ENCODE data around the gene MTCL3.

The MTCL3 gene

GRCh38 chr6:127484212-127484863, 34.8 kb downstream of the MTCL3 start:
- Histone ChIP-seq H3K4me2 (ENCODE audit: insufficient read depth, low read length) (no peak overlapping the region), H2AFZ (ENCODE audit: low read depth, low read length) (no peak overlapping the region), H4K20me1 (replicated peaks; ENCODE audit: control insufficient read depth, extremely low read depth, insufficient read depth, low read length) (no peaks in the 10 kb centered on the region), H3K9ac (replicated peaks; ENCODE audit: extremely low read depth, insufficient read depth, low read length) (no peak overlapping the region), H3K79me2 (ENCODE audit: control insufficient read depth, insufficient read depth, low read length) (no peaks in the 10 kb centered on the region), H3K27ac (ENCODE audit: insufficient read depth, low read depth, low read length) (no peak overlapping the region), H3K4me1 (ENCODE audit: control insufficient read depth, extremely low read depth, insufficient read depth, low read length) (peaks cover 4% of the 10 kb centered on the region), H3K4me3 (replicated peaks in 1 of 3; ENCODE audit: insufficient read depth in 1 of 3, low read depth in 1 of 3, low read length in 3 of 3) (no peak overlapping the region), H3K9me3 (replicated peaks; ENCODE audit: control insufficient read depth, insufficient read depth, low read length) (no peaks in the 10 kb centered on the region), H3K9me1 (replicated peaks; ENCODE audit: control insufficient read depth, extremely low read depth, insufficient read depth, low read length) (no peaks in the 10 kb centered on the region), H3K27me3 (ENCODE audit: control insufficient read depth in 2 of 2, insufficient read depth in 2 of 2, low read length in 2 of 2) (peaks cover 8 to 17% of the 10 kb centered on the region in 2 experiments), H3K36me3 (ENCODE audit: control insufficient read depth in 2 of 2, extremely low read depth in 1 of 2, insufficient read depth in 2 of 2, low read length in 2 of 2) (no peaks in the 10 kb centered on the region)
- no peak for TF ChIP-seq JUN (IDR thresholded peaks at IDR 0.05; ENCODE audit: borderline replicate concordance, insufficient read depth, insufficient read length, low read depth)
- no peak for TF ChIP-seq MYC (IDR thresholded peaks at IDR 0.05; ENCODE audit: low read depth, low read length)
- TF ChIP-seq CTCF (IDR thresholded peaks at IDR 0.05; ENCODE audit: extremely low read depth in 1 of 2, insufficient read depth in 1 of 2, low read depth in 1 of 2, low read length in 2 of 2) = no peak
- TF ChIP-seq POLR2A (IDR thresholded peaks at IDR 0.05; ENCODE audit: low read depth, low read length) = no peak
- peak; percentile 28 for TF ChIP-seq FOS (IDR thresholded peaks at IDR 0.05; ENCODE audit: borderline replicate concordance, insufficient read depth, low read length)
- TF ChIP-seq GATA2 (IDR thresholded peaks at IDR 0.05; ENCODE audit: insufficient read depth, insufficient read length, low read depth, low read length) = no peak
- no peak for TF ChIP-seq MAX (IDR thresholded peaks at IDR 0.05; ENCODE audit: insufficient read depth, insufficient read length)
- FAIRE-seq = no peak
- dilution Hi-C loops (cut with MboI; ENCODE audit: extremely low pct_ligation_motif_present, low sequenced_read_pairs) = no loop called here
- peak; percentile 12 for DNase-seq (ENCODE audit: low read depth, low spot score)
- BruUV-seq (replicated peaks) = no TSS peak
- ChIA-PET POLR2A (no interaction called here), CTCF (interaction anchor here (1.7 to 2.1 kb wide), 4 partner anchors 9 to 55 kb away, joined by 4 to 7 read pairs (median 5); no protein-coding TSS in a partner anchor)
- intact Hi-C loops (cut with micrococcal nuclease) = no loop called here
